Measurements from ENCODE around the gene DDX10.

The DDX10 gene

DNA sequence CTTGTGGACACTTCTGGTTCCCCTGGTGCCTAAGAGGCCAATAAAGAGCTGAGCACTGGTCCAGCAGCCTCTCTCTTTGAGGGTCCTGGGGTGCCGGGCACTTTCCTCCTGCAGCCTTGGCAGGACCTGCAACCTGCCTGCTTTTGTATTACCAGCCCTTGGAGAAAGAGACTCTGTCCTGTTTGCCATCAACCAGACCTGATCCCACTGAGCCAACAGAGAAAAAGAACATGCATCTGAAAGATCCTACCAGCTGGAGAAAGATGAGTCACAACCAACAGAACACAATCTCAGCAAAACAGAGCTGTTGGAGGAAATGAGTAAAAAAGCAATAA is 321.0 kb downstream of the DDX10 start:
- Histone ChIP-seq H3K27me3 (ENCODE audit: low read depth) (no peaks in the 10 kb centered on the region), H3K4me1 (no peaks in the 10 kb centered on the region), H3K4me3 (no peak overlapping the region), H3K36me3 (replicated peaks) (no peaks in the 10 kb centered on the region), H3K9me3 (no peaks in the 10 kb centered on the region)
- in situ Hi-C loops (cut with MboI; ENCODE audit: low sequenced_read_pairs), result no loop called here
- no peak for DNase-seq (ENCODE audit: low spot score in 2 of 2)
